H1 (cell line): ENCODE data around the gene PRKAG3. TPM values are rescaled to one million over a fixed set of nuclear protein-coding genes. Genes with fewer than 3 reads are reported as not detected.

Experiments used
- CTCF ChIA-PET: fragments of 300-600 bp; sonication (Branson Sonifier 250); formaldehyde crosslinking; loops from one replicate; lab custom pipeline; 2021; ENCODE audit not compliant: partially characterized antibody; lab: Charles Lee
- POLR2A ChIA-PET: fragments of 300-600 bp; sonication (Branson Sonifier 250); formaldehyde crosslinking; loops from one replicate; lab custom pipeline; 2021; ENCODE audit warnings: inconsistent platforms; ENCODE audit not compliant: partially characterized antibody; lab: Charles Lee
- DNase-seq, 2 experiments: peaks; one replicate each; pipeline versions ENCODE4 v3.0.0 to v3.0.0-alpha.2; 2010 to 2022; ENCODE audit warnings: low spot score in 2 of 2, low read depth in 1 of 2, mixed read lengths in 1 of 2
- FAIRE-seq: peaks from 2 replicates; lab custom pipeline; 2011; peaks lifted over from hg19 to GRCh38; lab: Jason Lieb, UNC
- H2AFZ ChIP-seq: 2 replicates; pipeline ENCODE4 v1.8.1; 2012; ENCODE audit warnings: low read length, inconsistent platforms
- H2AK5ac ChIP-seq: 2 replicates; pipeline ENCODE4 v1.6.1; 2013; ENCODE audit warnings: low read depth, low read length
- H2BK120ac ChIP-seq: replicated peaks from 2 replicates; pipeline ENCODE3; 2013; ENCODE audit warnings: low read depth, low read length, inconsistent platforms
- H2BK12ac ChIP-seq: 2 replicates; pipeline ENCODE4 v1.6.1; 2013; ENCODE audit warnings: low read depth, low read length
- H2BK15ac ChIP-seq: 2 replicates; pipeline ENCODE4 v1.6.1; 2013; ENCODE audit warnings: low read length
- H2BK20ac ChIP-seq: 2 replicates; pipeline ENCODE4 v1.6.1; 2013; ENCODE audit warnings: low read length
- H2BK5ac ChIP-seq: 2 replicates; pipeline ENCODE4 v1.6.1; 2013; ENCODE audit warnings: low read depth, low read length
- H3K14ac ChIP-seq: 2 replicates; pipeline ENCODE4 v1.6.1; 2013; ENCODE audit warnings: inconsistent platforms; ENCODE audit not compliant: insufficient read length
- H3K18ac ChIP-seq: 2 replicates; pipeline ENCODE4 v1.6.1; 2013; ENCODE audit warnings: low read length; ENCODE audit errors: extremely low read depth
- H3K23ac ChIP-seq: 2 replicates; pipeline ENCODE4 v1.6.1; 2013; ENCODE audit warnings: inconsistent platforms; ENCODE audit not compliant: insufficient read length
- H3K23me2 ChIP-seq: 2 replicates; pipeline ENCODE4 v1.6.1; 2013; ENCODE audit warnings: low read depth, low read length
- H3K27ac ChIP-seq: 2 replicates; pipeline ENCODE4 v1.6.1; 2011; ENCODE audit warnings: low read depth, low read length, inconsistent platforms
- H3K27me3 ChIP-seq, 4 experiments: replicated peaks in 1 of 4; 1 replicate in 1 of 4; 2 replicates in 3 of 4; pipeline versions ENCODE4 v1.6.1 to v1.8.1; 2011 to 2013; ENCODE audit warnings: low read length in 3 of 4, mild to moderate bottlenecking in 3 of 4, inconsistent platforms in 2 of 4, mixed read lengths in 2 of 4, moderate library complexity in 1 of 4; ENCODE audit not compliant: control insufficient read depth in 3 of 4, insufficient read depth in 3 of 4; ENCODE audit errors: extremely low read depth in 1 of 4
- H3K36me3 ChIP-seq, 4 experiments: 2 replicates each; pipeline versions ENCODE4 v1.6.1 to v1.8.1; 2011 to 2013; ENCODE audit warnings: mild to moderate bottlenecking in 4 of 4, low read length in 3 of 4, moderate library complexity in 2 of 4, control low read depth in 1 of 4, inconsistent platforms in 1 of 4; ENCODE audit not compliant: insufficient read depth in 4 of 4, control insufficient read depth in 2 of 4
- H3K4ac ChIP-seq: replicated peaks from 2 replicates; pipeline ENCODE3; 2013; ENCODE audit warnings: low read length, low read depth, mixed read lengths, inconsistent platforms; ENCODE audit not compliant: insufficient read length
- H3K4me1 ChIP-seq, 4 experiments: replicated peaks in 1 of 4; 1 replicate in 1 of 4; 2 replicates in 3 of 4; pipeline versions ENCODE4 v1.6.1 to v1.8.1; 2011 to 2013; ENCODE audit warnings: low read length in 3 of 4, inconsistent platforms in 2 of 4, mixed read lengths in 1 of 4; ENCODE audit not compliant: insufficient read depth in 4 of 4, control insufficient read depth in 3 of 4
- H3K4me2 ChIP-seq, 2 experiments: 2 replicates each; pipeline versions ENCODE4 v1.6.1 to v1.8.1; 2011 to 2013; ENCODE audit warnings: low read depth in 2 of 2, low read length in 2 of 2, control low read depth in 1 of 2, inconsistent platforms in 1 of 2, mild to moderate bottlenecking in 1 of 2; ENCODE audit not compliant: insufficient read depth in 1 of 2
- H3K4me3 ChIP-seq, 4 experiments: fragments of 200-600, 300-600 bp in 1 of 4; sonication (generic), shearing (Covaris generic), sonication (Bioruptor Twin) in 1 of 4; 2 replicates each; pipeline versions ENCODE4 v1.5.1 to v1.8.1; 2011 to 2016; ENCODE audit warnings: low read length in 4 of 4, low read depth in 3 of 4, control low read depth in 2 of 4, inconsistent platforms in 2 of 4, mild to moderate bottlenecking in 2 of 4, mixed read lengths in 1 of 4, moderate library complexity in 1 of 4; ENCODE audit not compliant: insufficient read depth in 2 of 4; ENCODE audit errors: extremely low read depth in 1 of 4
- H3K56ac ChIP-seq: replicated peaks from 2 replicates; pipeline ENCODE3; 2013; ENCODE audit warnings: low read depth, mild to moderate bottlenecking, mixed read lengths, low read length, inconsistent platforms; ENCODE audit not compliant: insufficient read length
- H3K79me1 ChIP-seq: 2 replicates; pipeline ENCODE4 v1.6.1; 2013; ENCODE audit warnings: low read depth, low read length, control low read depth
- H3K79me2 ChIP-seq, 2 experiments: 2 replicates each; pipeline versions ENCODE4 v1.6.1 to v1.8.1; 2012 to 2013; ENCODE audit warnings: low read length in 2 of 2, mild to moderate bottlenecking in 2 of 2, inconsistent platforms in 1 of 2; ENCODE audit not compliant: insufficient read depth in 2 of 2, control insufficient read depth in 1 of 2
- H3K9ac ChIP-seq, 4 experiments: replicated peaks in 1 of 4; 1 replicate in 1 of 4; 2 replicates in 3 of 4; pipeline versions ENCODE4 v1.6.1 to v1.8.1; 2011 to 2013; ENCODE audit warnings: low read depth in 3 of 4, low read length in 3 of 4, control low read depth in 2 of 4, mild to moderate bottlenecking in 2 of 4, moderate library complexity in 2 of 4, inconsistent platforms in 1 of 4; ENCODE audit errors: extremely low read depth in 1 of 4
- H3K9me3 ChIP-seq, 2 experiments: 2 replicates each; pipeline versions ENCODE4 v1.6.1 to v1.8.1; 2012 to 2013; ENCODE audit warnings: mild to moderate bottlenecking in 2 of 2, moderate library complexity in 2 of 2, control low read depth in 1 of 2, inconsistent platforms in 1 of 2, low read depth in 1 of 2, low read length in 1 of 2, mixed read lengths in 1 of 2; ENCODE audit not compliant: insufficient read depth in 2 of 2
- H4K20me1 ChIP-seq, 2 experiments: replicated peaks in 1 of 2; 2 replicates each; pipeline versions ENCODE3 to v1.8.1; 2011 to 2013; ENCODE audit warnings: inconsistent platforms in 2 of 2, low read length in 2 of 2, mild to moderate bottlenecking in 1 of 2; ENCODE audit not compliant: insufficient read depth in 2 of 2, control insufficient read depth in 1 of 2
- H4K5ac ChIP-seq: 2 replicates; pipeline ENCODE4 v1.6.1; 2013; ENCODE audit warnings: low read length, low read depth, mixed read lengths, inconsistent platforms; ENCODE audit not compliant: insufficient read length
- H4K8ac ChIP-seq: 2 replicates; pipeline ENCODE4 v1.8.0; 2013; ENCODE audit warnings: mild to moderate bottlenecking, moderate library complexity, low read length, inconsistent platforms; ENCODE audit not compliant: insufficient read depth; ENCODE audit errors: extremely low read depth
- H4K91ac ChIP-seq: replicated peaks from 2 replicates; pipeline ENCODE3; 2013; ENCODE audit warnings: low read length, mixed read lengths, inconsistent platforms; ENCODE audit not compliant: insufficient read length
- CHD1 ChIP-seq: IDR thresholded peaks from 2 replicates; pipeline ENCODE4 v1.6.1; 2012; ENCODE audit warnings: low read depth, low read length, improper control_type of control experiment
- CHD2 ChIP-seq: IDR thresholded peaks from 2 replicates; pipeline ENCODE4 v1.6.1; 2012; ENCODE audit warnings: low read length, improper control_type of control experiment
- HDAC2 ChIP-seq, 2 experiments: fragments of 300-600 bp in 1 of 2; sonication (generic) in 1 of 2; IDR thresholded peaks; 2 replicates each; pipeline ENCODE4 v1.6.1; 2011 to 2012; ENCODE audit warnings: low read depth in 2 of 2, low read length in 2 of 2, mild to moderate bottlenecking in 2 of 2, moderate library complexity in 2 of 2, borderline replicate concordance in 1 of 2, inconsistent platforms in 1 of 2
- JUND ChIP-seq: IDR thresholded peaks from 2 replicates; pipeline ENCODE4 v1.6.1; 2011; ENCODE audit warnings: mild to moderate bottlenecking, improper control_type of control experiment, low read length
- NRF1 ChIP-seq: IDR thresholded peaks from 2 replicates; pipeline ENCODE4 v1.6.1; 2011; ENCODE audit warnings: mild to moderate bottlenecking, low read depth, low read length, improper control_type of control experiment
- SP4 ChIP-seq: IDR thresholded peaks from 2 replicates; pipeline ENCODE4 v1.6.1; 2012; ENCODE audit warnings: low read length, inconsistent platforms
- WGBS, 2 experiments: shearing (Covaris generic) in 1 of 2; methylation state at CpG; one replicate each; pipeline versions ENCODE4 v1.1.6 to v1.1.7; 2013 to 2015; ENCODE audit warnings: low lambda C conversion rate in 2 of 2, mixed read lengths in 2 of 2, inconsistent platforms in 1 of 2, low coverage in 1 of 2, missing lambda C conversion rate in 1 of 2; ENCODE audit not compliant: insufficient replicate concordance in 2 of 2, insufficient coverage in 1 of 2, insufficient read length in 1 of 2; ENCODE audit errors: extremely low coverage in 1 of 2, missing lambda C conversion rate in 1 of 2; 5-methylcytosine and 5-hydroxymethylcytosine counted together
- polyA plus RNA-seq, 7 experiments: library from polyadenylated mRNA; depleted of rRNA in 3 of 7; stranded (reverse) in 5 of 7; unstranded in 2 of 7; fragments of >200 nt in 5 of 7; fragments of 200-250 nt in 2 of 7; gene quantifications; 1 replicate in 5 of 7; 2 replicates in 1 of 7; 4 replicates in 1 of 7; pipeline versions ENCODE4 v1.2.1 to v1.2.3, GENCODE V29; 2011 to 2013; ENCODE audit warnings: missing spikeins in 2 of 7, mixed read lengths in 2 of 7
- total RNA-seq: library from RNA; stranded (reverse); fragmentation: NEBNext Ultra II Directional; extraction: Animal tissue kit (Norgen Biotek cat#: 25700); gene quantifications from 2 replicates; pipeline ENCODE4 v1.2.1, GENCODE V29; 2021

PRKAG3 gene
- total and polyA plus RNA-seq, 2 of the 8 experiments (the other 6 are each of a cell fraction or from before 2014, with no cell fraction given), result not detected

GRCh38 chr2:218850796-218851195 lies 19.2 kb upstream of the PRKAG3 start:
- Histone ChIP-seq H2AFZ (no peak overlapping the region), H3K23me2 (no peaks in the 10 kb centered on the region), H4K20me1 (no peaks in the 10 kb centered on the region), H3K27ac (no peak overlapping the region), H3K14ac (no peak overlapping the region), H3K79me1 (no peaks in the 10 kb centered on the region), H3K23ac (no peak overlapping the region), H2BK15ac (no peak overlapping the region), H4K5ac (no peak overlapping the region), H3K56ac (no peak overlapping the region), H3K79me2 (no peaks in the 10 kb centered on the region), H3K4ac (no peak overlapping the region), H3K9ac (no peak overlapping the region), H4K91ac (no peak overlapping the region), H3K4me3 (no peak overlapping the region), H3K4me1 (peaks cover 9 to 19% (median 12%) of the 10 kb centered on the region in 4 experiments), H2BK12ac (no peak overlapping the region), H3K36me3 (no peaks in the 10 kb centered on the region), H2BK5ac (no peak overlapping the region), H2AK5ac (no peak overlapping the region), H2BK20ac (no peak overlapping the region; the same call in 1 of the 2 replicates), H3K9me3 (peaks cover 0 to 3% of the 10 kb centered on the region in 2 experiments; a peak in 1 of 4 replicates), H3K27me3 (peaks cover 26 to 35% (median 29%) of the 10 kb centered on the region in 4 experiments), H3K18ac (no peak overlapping the region), H4K8ac (no peak overlapping the region), H3K4me2 (no peak overlapping the region), H2BK120ac (no peak overlapping the region)
- 91% methylated on average over 2 of the region's 2 CpGs; no CpG with 5 or more reads in 1 of the 2 experiments for WGBS, 2 experiments
- DNase-seq (no peak), FAIRE-seq (no peak)
- CTCF ChIA-PET, result interaction anchor here (0.6 to 7.5 kb wide), 14 partner anchors 11 to 225 kb away, joined by 3 to 93 read pairs (median 12); no protein-coding TSS in a partner anchor
- POLR2A ChIA-PET, result no interaction called here
- TF ChIP-seq JUND (no peak), NRF1 (no peak), HDAC2 (IDR thresholded peaks at IDR 0.05; ENCODE audit: borderline replicate concordance in 1 of 2, low read depth in 2 of 2, low read length in 2 of 2) (no peak), CHD2 (no peak), SP4 (no peak), CHD1 (no peak)
